K562 (cell line): ENCODE data around the gene CDR2L. TPM values are rescaled to one million over a fixed set of nuclear protein-coding genes. Genes with fewer than 3 reads are reported as not detected.

Experiments
- ATAC-seq: fragments of 200-7000 bp; cut with Tn5 transposase; 3 replicates; pipeline ENCODE4 v1.9.1; 2020; ENCODE audit warnings: moderate library complexity
- BruUV-seq: library from RNA; stranded (reverse); fragments of 400-500 nt; replicated peaks from 2 replicates; lab custom pipeline; 2021; lab: Mats Ljungman, UMichigan
- CTCF ChIA-PET: fragments of 300-600 bp; formaldehyde crosslinking; extraction: SDS; loops from one replicate; lab custom pipeline; 2021; ENCODE audit warnings: low intra/inter-chr PET ratio; lab: Yijun Ruan, JAX
- POLR2A ChIA-PET: fragments of 300-600, 350-650 bp; sonication (Branson Sonifier 250); formaldehyde crosslinking; extraction: SDS; loops from one replicate; lab custom pipeline; 2021; ENCODE audit warnings: antibody characterized with exemption, inconsistent platforms; lab: Yijun Ruan, JAX
- DNase-seq, 4 experiments: peaks; one replicate each; pipeline versions ENCODE4 v3.0.0 to v3.0.0-alpha.2; 2011 to 2018; ENCODE audit warnings: low spot score in 3 of 4, mixed read lengths in 3 of 4; ENCODE audit errors: extremely low read depth in 1 of 4
- FAIRE-seq: peaks from 2 replicates; lab custom pipeline; 2011; peaks lifted over from hg19 to GRCh38; lab: Jason Lieb, UNC
- H2AFZ ChIP-seq: 2 replicates; pipeline ENCODE4 v1.6.0; 2011; ENCODE audit warnings: low read depth, low read length, control low read depth, inconsistent platforms
- H3K27ac ChIP-seq: fragments of 200-600 bp; 3 replicates; pipeline ENCODE4 v1.8.0; 2011; ENCODE audit warnings: low read depth, mild to moderate bottlenecking, control low read depth, inconsistent platforms, low read length, moderate library complexity, mixed read lengths; ENCODE audit errors: extremely low read depth
- H3K27me3 ChIP-seq, 2 experiments: fragments of 300-600 bp in 1 of 2; 2 replicates in 1 of 2; 3 replicates in 1 of 2; pipeline versions ENCODE4 v1.6.0 to v1.8.0; 2011; ENCODE audit warnings: inconsistent platforms in 2 of 2, low read length in 2 of 2, mild to moderate bottlenecking in 1 of 2, mixed read lengths in 1 of 2, moderate library complexity in 1 of 2; ENCODE audit not compliant: control insufficient read depth in 2 of 2, insufficient read depth in 2 of 2
- H3K36me3 ChIP-seq: fragments of 300-600 bp; 3 replicates; pipeline ENCODE4 v1.8.0; 2011; ENCODE audit warnings: mild to moderate bottlenecking, low read length, inconsistent platforms; ENCODE audit not compliant: control insufficient read depth, insufficient read depth
- H3K4me1 ChIP-seq, 2 experiments: fragments of 200-600 bp in 1 of 2; replicated peaks in 1 of 2; 2 replicates in 1 of 2; 3 replicates in 1 of 2; pipeline versions ENCODE4 v1.5.1 to v1.8.0; 2011; ENCODE audit warnings: inconsistent platforms in 2 of 2, low read length in 2 of 2, mild to moderate bottlenecking in 1 of 2, mixed read lengths in 1 of 2, moderate library complexity in 1 of 2; ENCODE audit not compliant: control insufficient read depth in 2 of 2, insufficient read depth in 2 of 2
- H3K4me2 ChIP-seq: 2 replicates; pipeline ENCODE4 v1.6.1; 2011; ENCODE audit warnings: low read length, control low read depth, inconsistent platforms, mixed read lengths; ENCODE audit not compliant: insufficient read depth
- H3K4me3 ChIP-seq: fragments of 200-600 bp; sonication (generic), shearing (Covaris generic); 2 replicates; pipeline ENCODE4 v1.5.1; 2016; ENCODE audit warnings: control low read depth, inconsistent platforms
- H3K79me2 ChIP-seq: fragments of 200-600 bp; 3 replicates; pipeline ENCODE4 v1.8.0; 2011; ENCODE audit warnings: low read length, inconsistent platforms; ENCODE audit not compliant: control insufficient read depth, insufficient read depth
- H3K9ac ChIP-seq, 2 experiments: 2 replicates each; pipeline versions ENCODE4 v1.6.0 to v1.6.1; 2011; ENCODE audit warnings: low read depth in 2 of 2, low read length in 2 of 2, control low read depth in 1 of 2, inconsistent platforms in 1 of 2, mild to moderate bottlenecking in 1 of 2, mixed read lengths in 1 of 2; ENCODE audit not compliant: insufficient read depth in 1 of 2
- H3K9me1 ChIP-seq: one replicate; pipeline ENCODE4 v1.6.0; 2011; ENCODE audit warnings: inconsistent platforms, mild to moderate bottlenecking, low read length, moderate library complexity; ENCODE audit not compliant: control insufficient read depth, insufficient read depth
- H3K9me3 ChIP-seq: replicated peaks from 2 replicates; pipeline ENCODE4 v1.5.1; 2011; ENCODE audit warnings: low read depth, low read length, inconsistent platforms; ENCODE audit not compliant: control insufficient read depth, insufficient read depth
- H4K20me1 ChIP-seq: replicated peaks from 2 replicates; pipeline ENCODE4 v1.6.1; 2011; ENCODE audit warnings: low read length, inconsistent platforms, mixed read lengths; ENCODE audit not compliant: control insufficient read depth, insufficient read depth
- ATF1 ChIP-seq, 2 experiments: fragments of 450-650 bp in 1 of 2; IDR thresholded peaks; 2 replicates each; pipeline ENCODE4 v1.6.1; 2016; ENCODE audit warnings: missing compliant biosample characterization in 1 of 2, missing genetic modification characterization in 1 of 2
- BCLAF1 ChIP-seq, 2 experiments: fragments of 450-650 bp in 1 of 2; IDR thresholded peaks; 2 replicates each; pipeline ENCODE4 v1.6.1; 2011 to 2017; ENCODE audit warnings: low read depth in 2 of 2, antibody characterized with exemption in 1 of 2, borderline replicate concordance in 1 of 2, low read length in 1 of 2, mild to moderate bottlenecking in 1 of 2, mixed read lengths in 1 of 2; ENCODE audit not compliant: control insufficient read depth in 1 of 2
- FOXK1 ChIP-seq: sonication (generic); formaldehyde crosslinking; IDR thresholded peaks from 2 replicates; pipeline ENCODE4 v1.8.0; 2022; ENCODE audit warnings: missing genetic modification reagents, mild to moderate bottlenecking, borderline replicate concordance
- IRF2 ChIP-seq: sonication (generic); formaldehyde crosslinking; IDR thresholded peaks from 2 replicates; pipeline ENCODE4 v1.8.1; 2022; ENCODE audit warnings: mild to moderate bottlenecking, missing genetic modification reagents
- LARP7 ChIP-seq: fragments of 450-650 bp; IDR thresholded peaks from 2 replicates; pipeline ENCODE4 v1.6.1; 2016
- NR3C1 ChIP-seq: sonication (generic); formaldehyde crosslinking; IDR thresholded peaks from 2 replicates; pipeline ENCODE4 v1.8.1; 2022; ENCODE audit warnings: missing genetic modification reagents
- POU5F1 ChIP-seq: fragments of 150-350 bp; IDR thresholded peaks from 2 replicates; pipeline ENCODE4 v1.6.1; 2014; ENCODE audit warnings: borderline replicate concordance, low read length, low read depth, mild to moderate bottlenecking; ENCODE audit not compliant: partially characterized antibody
- STAT6 ChIP-seq: sonication (generic); formaldehyde crosslinking; IDR thresholded peaks from 2 replicates; pipeline ENCODE4 v1.8.1; 2023; ENCODE audit warnings: mild to moderate bottlenecking, missing genetic modification reagents
- TFE3 ChIP-seq: fragments of 450-650 bp; formaldehyde crosslinking; IDR thresholded peaks from 2 replicates; pipeline ENCODE4 v1.4.0; 2020; ENCODE audit warnings: mild to moderate bottlenecking, mixed read lengths
- ZBED1 ChIP-seq: IDR thresholded peaks from 2 replicates; pipeline ENCODE4 v1.6.1; 2014
- ZNF146 ChIP-seq: IDR thresholded peaks from one replicate; pipeline ENCODE4 v1.6.1; 2018; ENCODE audit warnings: missing compliant biosample characterization; ENCODE audit not compliant: unreplicated experiment
- ZNF282 ChIP-seq: sonication (generic); formaldehyde crosslinking; IDR thresholded peaks from 2 replicates; pipeline ENCODE4 v1.8.1; 2023; ENCODE audit warnings: missing genetic modification reagents
- ZNF324 ChIP-seq: fragments of 250-450 bp; sonication (Bioruptor Pico); IDR thresholded peaks from 2 replicates; pipeline ENCODE4 v1.4.0; 2020; ENCODE audit warnings: mild to moderate bottlenecking
- ZNF347 ChIP-seq: fragments of 450-650 bp; formaldehyde crosslinking; IDR thresholded peaks from 2 replicates; pipeline ENCODE4 v1.4.0; 2020; ENCODE audit warnings: low read depth, mild to moderate bottlenecking, moderate library complexity
- ZNF445 ChIP-seq: fragments of 250-450 bp; sonication (Bioruptor Pico); IDR thresholded peaks from 2 replicates; pipeline ENCODE4 v1.4.0; 2020; ENCODE audit warnings: low read depth, mild to moderate bottlenecking, moderate library complexity
- ZNF780A ChIP-seq: fragments of 250-450 bp; sonication (Bioruptor Pico); IDR thresholded peaks from 2 replicates; pipeline ENCODE4 v1.5.0; 2021; ENCODE audit warnings: mild to moderate bottlenecking
- WGBS: fragments of 100-300 bp; shearing (Covaris generic); methylation state at CpG from one replicate; pipeline ENCODE4 v1.1.6; 2016; ENCODE audit warnings: low coverage, mixed read lengths; ENCODE audit not compliant: insufficient coverage; ENCODE audit errors: missing lambda C conversion rate; 5-methylcytosine and 5-hydroxymethylcytosine counted together
- in situ Hi-C: fragments of 300-500 bp; cut with MboI; formaldehyde crosslinking; loops from 4 replicates; pipeline ENCODE4 v1.15.0; 2018; ENCODE audit warnings: inconsistent platforms, mixed read lengths
- intact Hi-C: fragments of 100-400 bp; cut with micrococcal nuclease; formaldehyde crosslinking; loops from 2 replicates; pipeline ENCODE4 v1.14.2; 2022
- polyA plus RNA-seq, 8 experiments: library from polyadenylated mRNA; depleted of rRNA in 4 of 8; stranded (reverse) in 5 of 8; unstranded in 3 of 8; fragments of >200 nt; fragmentation: Nextera tagmentation in 2 of 8; fragmentation: Illumina TruSeq in 1 of 8; extraction: Ambion mirVana in 2 of 8; extraction: Trizol in 1 of 8; gene quantifications; 2 replicates each; pipeline versions ENCODE4 v1.2.1 to v1.2.3, GENCODE V29; 2011 to 2014; ENCODE audit warnings: inconsistent platforms in 1 of 8, missing spikeins in 1 of 8
- total RNA-seq, 7 experiments: library from RNA; depleted of rRNA in 6 of 7; stranded (reverse); fragments of >200 nt in 6 of 7; fragmentation: Illumina TruSeq in 2 of 7; extraction: Trizol in 2 of 7; gene quantifications; 2 replicates each; pipeline versions ENCODE4 v1.2.1 to v1.2.3, GENCODE V29; 2011 to 2021; ENCODE audit warnings: low replicate concordance in 1 of 7

CDR2L gene
- total and polyA plus RNA-seq, 9 of the 15 experiments (the other 6 are each of a cell fraction or from before 2014, with no cell fraction given): 2.7 to 16.0 (median 7.3) TPM

- H3K9ac ChIP-seq: no peak overlapping the region
- FAIRE-seq (no peak), DNase-seq (no peak), ATAC-seq (no peak)
- H3K9me1 ChIP-seq: peaks cover 3% of the 10 kb centered on the region
- peaks cover 15% of the 10 kb centered on the region; the same call in 1 of the 3 replicates for H3K36me3 ChIP-seq
- TSS peak; percentile 38 for BruUV-seq
- no peaks in the 10 kb centered on the region for H3K27me3 ChIP-seq
- WGBS: 69% methylated on average over 8 of the region's 8 CpGs
- POLR2A ChIA-PET: interaction anchor here (0.6 to 7.2 kb wide), 9 partner anchors 11 to 121 kb away, joined by 3 to 56 read pairs (median 4); partner anchors contain the start of genes CDR2L and OTOP3
- intact Hi-C loops: loop anchor here (10.0 kb wide), 1 partner anchor 80 kb away; the partner anchor contains the start of genes OTOP2 and USH1G
- no peak overlapping the region for H2AFZ ChIP-seq
- peaks cover 8 to 25% of the 10 kb centered on the region in 2 experiments; a peak in 4 of 5 replicates for H3K4me1 ChIP-seq
- no peaks in the 10 kb centered on the region for H3K9me3 ChIP-seq
- CTCF ChIA-PET: interaction anchor here (2.5 kb wide), 1 partner anchor 44 kb away, joined by 40 read pairs; no protein-coding TSS in a partner anchor
- no peaks in the 10 kb centered on the region for H3K79me2 ChIP-seq
- in situ Hi-C loops: no loop called here
- no peak for TF ChIP-seq BCLAF1 (IDR thresholded peaks at IDR 0.05; ENCODE audit: borderline replicate concordance in 1 of 2, control insufficient read depth in 1 of 2, low read depth in 2 of 2, low read length in 1 of 2)
- no peak for TF ChIP-seq ZNF347 (CRISPR knock-in tag)
- TF ChIP-seq ZNF780A (CRISPR knock-in tag): no peak
- no peak for TF ChIP-seq ZNF445 (CRISPR knock-in tag)
- no peak for TF ChIP-seq LARP7
- TF ChIP-seq ZBED1: no peak
- no peak for TF ChIP-seq TFE3 (CRISPR knock-in tag)
- no peak for TF ChIP-seq NR3C1 (CRISPR knock-in tag)
- TF ChIP-seq ZNF282: no peak
- no peak for TF ChIP-seq FOXK1
- TF ChIP-seq POU5F1: no peak
- TF ChIP-seq ZNF146 (CRISPR knock-in tag): no peak
- no peak for TF ChIP-seq ZNF324 (CRISPR knock-in tag)
- no peak for TF ChIP-seq IRF2 (CRISPR knock-in tag)
- TF ChIP-seq STAT6 (CRISPR knock-in tag): no peak
- no peak for TF ChIP-seq ATF1 (CRISPR knock-in tag; IDR thresholded peaks at IDR 0.05)
- TF ChIP-seq ATF1 (tag; IDR thresholded peaks at IDR 0.05): no peak
- no peak overlapping the region for H3K27ac ChIP-seq
- H3K4me3 ChIP-seq: no peak overlapping the region
- no peak overlapping the region for H3K4me2 ChIP-seq
- H4K20me1 ChIP-seq: no peaks in the 10 kb centered on the region
Measured at GRCh38 chr17:75005291-75005690, 17.9 kb downstream of the CDR2L start.
